GM21515 (cell line): ENCODE data around the gene MINPP1.
"Not testable (repeated sequence)": the region's sequence is repeated elsewhere in the genome, so short reads cannot be mapped to it uniquely, and the experiment has no call there.

Source experiments
- ATAC-seq: cut with Tn5 transposase; IDR thresholded peaks from one replicate; pipeline ENCODE4 v1.9.1; 2021; ENCODE audit not compliant: unreplicated experiment

MINPP1 gene

DNA sequence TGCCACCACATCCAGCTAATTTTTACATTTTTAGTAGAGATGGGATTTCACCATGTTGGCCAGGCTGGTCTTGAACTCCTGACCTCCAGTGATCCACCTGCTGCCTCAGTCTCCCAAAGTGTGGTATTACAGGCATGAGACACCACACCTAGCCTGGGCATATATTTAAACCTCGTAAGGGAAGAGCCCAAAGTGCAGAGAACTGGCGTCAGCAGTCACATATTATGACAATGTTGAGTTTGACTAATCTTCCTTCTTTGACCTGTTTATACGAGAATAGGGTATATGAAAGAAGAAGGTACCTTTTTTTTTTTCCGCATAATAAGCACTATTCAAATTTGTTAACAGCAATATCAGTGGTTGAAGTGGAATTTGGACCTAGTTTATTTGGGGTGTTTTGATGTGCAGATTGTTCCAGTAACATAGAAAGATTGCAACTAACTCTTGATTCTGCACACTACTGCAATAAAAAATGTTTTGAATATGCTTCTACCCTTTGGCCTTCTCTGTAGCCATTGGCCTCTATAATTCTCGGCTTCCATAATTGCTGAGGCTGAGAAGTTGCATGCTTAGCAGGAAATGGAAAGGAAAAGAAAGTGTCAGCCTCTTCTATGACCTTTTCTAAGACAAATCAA is 55.9 kb downstream of the MINPP1 start:
- no peak for ATAC-seq

DNA sequence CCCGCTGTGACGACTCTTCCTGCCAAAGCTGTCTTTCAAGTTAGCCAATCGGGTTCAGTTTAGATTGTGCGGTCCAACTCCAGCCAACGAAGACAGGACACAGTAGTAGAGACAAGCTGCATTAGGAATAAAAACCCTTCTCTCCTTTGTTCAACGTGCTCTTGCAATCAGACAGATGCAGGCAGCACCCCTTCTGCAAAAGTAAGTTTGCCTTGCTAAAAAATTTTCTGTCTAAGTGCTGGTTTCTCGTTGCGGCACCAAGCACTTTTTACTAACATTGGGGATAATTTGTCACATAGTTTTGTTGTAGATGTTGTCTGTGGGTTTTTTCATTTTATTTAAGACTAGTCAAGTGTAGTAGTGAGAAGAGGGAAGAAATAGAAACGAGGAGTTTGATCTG is 58.1 kb downstream of the MINPP1 start:
- no peak for ATAC-seq

DNA sequence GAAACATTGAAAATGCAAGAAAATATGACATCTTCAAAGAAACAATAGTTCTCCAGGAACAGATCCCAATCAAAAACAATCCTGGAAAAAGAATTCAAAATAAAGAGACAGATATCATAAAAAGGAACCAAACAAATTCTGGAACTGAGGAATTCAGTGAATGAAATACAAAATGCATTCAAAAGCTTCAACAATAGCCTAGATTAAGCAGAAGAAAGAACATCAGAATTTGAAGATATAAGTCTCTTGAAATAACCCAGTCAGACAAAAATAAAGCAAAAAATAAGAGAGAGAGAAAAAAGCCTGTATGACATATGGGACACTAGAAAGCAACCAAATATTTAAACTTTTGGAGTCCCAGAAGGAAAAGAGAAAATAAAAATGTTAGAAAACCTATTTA is 60.3 kb downstream of the MINPP1 start:
- ATAC-seq, result no peak

DNA sequence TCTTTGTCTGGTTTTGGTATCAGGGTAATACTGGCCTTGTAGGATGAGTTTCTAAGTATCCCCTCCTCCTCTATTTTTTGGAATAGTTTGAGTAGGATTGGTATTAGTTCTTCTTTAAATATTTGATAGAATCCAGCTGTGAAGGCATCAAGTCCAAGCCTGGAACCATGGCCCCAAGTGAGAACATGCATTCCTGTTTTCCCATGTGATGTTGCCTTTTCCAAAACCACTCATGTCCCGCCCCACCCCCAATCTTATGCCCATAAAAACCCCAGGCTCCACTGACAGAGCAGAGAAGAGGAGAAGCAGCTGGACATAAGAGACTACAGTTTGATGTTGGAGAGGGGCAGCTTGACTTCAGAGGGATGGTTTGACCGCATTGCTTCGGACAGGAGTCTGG is 71.2 kb downstream of the MINPP1 start:
- ATAC-seq, result no peak

DNA sequence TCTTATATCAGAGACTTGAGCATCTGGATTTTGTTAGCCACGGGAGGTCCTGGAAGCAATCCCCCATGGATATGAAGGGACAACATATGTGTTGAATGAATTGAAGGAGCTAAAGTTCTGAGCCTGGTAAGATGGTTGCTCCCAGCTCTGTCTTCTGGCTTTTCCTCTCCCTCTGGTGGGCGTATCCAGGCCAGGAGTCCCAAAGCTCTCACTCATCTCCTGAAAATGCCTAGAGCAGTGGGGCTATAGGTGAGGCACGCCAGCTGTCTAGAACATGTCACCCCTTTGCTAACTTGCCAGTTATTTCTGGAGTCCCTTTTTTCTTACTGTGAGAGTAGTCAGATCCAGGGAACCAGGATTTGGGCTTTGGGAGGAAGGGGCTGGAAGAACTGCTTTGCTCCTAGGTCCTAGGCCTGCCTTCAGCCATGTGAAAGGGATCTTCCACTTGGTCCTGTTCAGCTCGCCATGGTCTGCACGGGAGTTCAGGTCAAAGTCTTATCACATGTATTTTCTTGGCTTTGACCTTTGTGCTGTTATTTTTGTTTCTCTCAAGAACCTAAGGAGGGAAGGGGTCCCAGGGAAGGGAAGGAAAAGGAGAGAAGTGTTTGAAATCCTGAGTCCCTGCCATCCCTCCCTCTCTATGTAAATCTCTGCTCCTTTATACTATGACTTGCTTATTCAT is 73.6 kb downstream of the MINPP1 start:
- no peak for ATAC-seq

DNA sequence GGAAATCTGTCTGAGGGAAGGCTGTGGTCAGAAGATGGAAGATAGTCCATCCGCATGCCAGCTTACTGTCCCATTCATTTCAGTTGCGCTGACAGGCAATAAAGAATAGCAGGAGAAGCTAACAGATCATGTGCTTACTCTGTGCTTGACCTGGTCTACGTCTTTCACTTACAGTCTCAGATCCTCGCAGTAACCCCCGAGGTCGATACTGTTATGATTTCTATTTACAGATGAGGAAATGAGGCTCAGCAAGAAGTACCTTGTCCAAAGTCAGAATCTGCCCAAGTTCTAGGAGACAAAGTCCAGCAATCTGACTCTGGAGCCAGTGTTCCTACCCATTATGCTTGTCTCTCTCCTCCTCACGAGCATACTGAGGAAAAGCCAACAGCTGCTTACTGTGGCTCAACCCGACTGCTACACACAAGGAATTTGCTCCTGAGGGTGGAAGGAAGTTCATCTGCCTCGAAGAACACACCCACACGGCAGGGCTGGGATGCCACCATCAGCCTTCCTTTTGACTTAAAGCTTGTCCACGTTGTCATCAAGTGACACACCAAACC is 74.2 kb downstream of the MINPP1 start:
- no peak for ATAC-seq

DNA sequence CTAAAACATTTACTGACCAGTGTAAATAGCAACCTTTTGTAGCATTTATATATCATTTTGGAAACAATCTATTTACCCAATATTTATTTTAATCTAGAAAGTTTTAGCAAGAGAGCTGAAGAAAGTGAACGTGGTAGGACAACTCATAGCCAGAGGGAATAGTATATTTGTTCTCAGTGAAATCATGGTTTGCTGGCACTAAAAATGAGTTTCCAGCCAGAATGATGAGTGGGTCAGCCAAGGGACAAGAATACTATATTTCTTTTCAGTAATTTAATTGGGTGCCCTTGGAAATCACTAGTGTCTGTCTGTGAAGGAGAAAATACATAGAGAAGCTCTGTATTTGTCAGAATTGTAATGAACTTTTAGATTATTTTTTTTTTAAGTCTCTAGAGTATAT is 74.9 kb downstream of the MINPP1 start:
- no peak for ATAC-seq

DNA sequence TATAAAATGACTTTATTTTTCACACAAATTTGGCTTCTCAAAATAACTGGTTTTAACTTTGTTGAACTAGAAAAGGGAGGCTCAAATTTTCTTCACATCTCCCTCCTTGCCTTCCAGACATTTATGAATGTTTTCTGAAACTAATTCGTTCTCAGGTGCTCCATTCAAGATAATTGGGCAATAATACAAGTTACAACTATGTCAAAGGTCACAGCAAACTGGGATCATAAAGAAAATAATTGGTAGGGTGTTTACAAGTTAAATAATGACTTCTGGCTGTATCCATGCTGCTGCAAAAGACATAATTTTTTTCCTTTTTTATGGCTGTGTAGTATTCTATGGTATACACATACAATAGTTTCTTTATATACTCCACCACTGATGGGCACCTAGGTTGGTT is 75.3 kb downstream of the MINPP1 start:
- ATAC-seq, result no peak

DNA sequence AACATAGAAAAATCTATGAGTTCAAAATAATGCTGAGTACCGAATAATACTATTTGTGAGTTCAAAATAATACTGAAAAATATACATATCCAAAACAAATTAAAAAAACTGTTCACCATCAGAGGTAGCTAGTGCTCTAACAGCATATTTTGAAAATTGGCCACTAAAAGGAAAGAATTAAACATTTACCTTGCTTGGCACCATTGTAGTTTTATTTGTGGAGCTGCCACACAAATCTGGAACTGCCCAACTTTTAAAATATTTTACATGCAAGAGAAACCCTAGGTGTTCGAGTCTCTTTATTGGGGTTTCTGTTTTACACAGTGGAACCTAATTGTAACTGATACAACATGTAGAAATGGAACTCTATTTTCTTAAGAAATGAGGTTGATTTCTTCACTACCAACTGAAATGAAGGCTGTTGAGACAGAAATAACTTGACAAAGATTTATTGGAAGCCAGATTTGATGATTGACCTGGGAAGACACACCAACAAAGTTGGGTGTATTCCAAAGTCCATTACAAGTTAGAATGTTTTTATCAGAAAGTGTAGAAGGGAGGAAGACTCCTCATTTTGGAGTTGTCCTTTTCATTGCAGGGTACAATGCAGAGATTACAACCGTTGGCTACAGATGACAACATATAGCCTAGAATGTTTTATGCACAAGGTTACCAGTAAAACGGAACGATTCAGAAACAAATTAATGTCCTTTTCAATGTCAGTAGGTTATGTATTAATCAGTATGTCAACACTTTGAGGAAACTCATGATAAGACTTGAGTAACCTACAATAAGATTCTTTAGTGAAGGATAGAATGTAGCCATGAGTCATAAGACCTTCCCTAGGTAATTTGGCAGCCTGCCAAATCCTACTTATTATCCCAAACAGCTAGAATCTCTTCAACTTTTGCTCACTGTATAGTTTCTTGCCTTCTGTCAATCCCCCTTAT is 81.1 kb downstream of the MINPP1 start:
- no peak for ATAC-seq

DNA sequence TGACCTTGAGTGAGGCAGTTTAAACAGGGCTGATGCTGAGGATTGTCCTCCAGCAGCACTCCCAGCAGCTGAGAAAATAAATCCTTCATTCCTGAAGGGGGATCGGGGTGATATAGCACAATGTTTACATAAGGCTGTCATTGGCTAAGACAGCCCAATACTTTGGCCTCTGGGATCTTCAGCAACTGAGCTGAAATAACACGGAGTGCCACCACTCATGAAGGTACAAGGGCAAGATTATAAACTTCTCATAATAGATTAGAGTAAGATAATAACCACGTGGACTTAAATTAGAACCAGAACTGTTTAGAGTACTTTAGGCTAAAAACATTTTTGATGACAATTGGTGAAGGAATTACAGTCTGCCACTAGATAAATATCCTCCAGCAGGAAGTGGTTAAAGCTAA is 85.0 kb downstream of the MINPP1 start:
- no peak for ATAC-seq

DNA sequence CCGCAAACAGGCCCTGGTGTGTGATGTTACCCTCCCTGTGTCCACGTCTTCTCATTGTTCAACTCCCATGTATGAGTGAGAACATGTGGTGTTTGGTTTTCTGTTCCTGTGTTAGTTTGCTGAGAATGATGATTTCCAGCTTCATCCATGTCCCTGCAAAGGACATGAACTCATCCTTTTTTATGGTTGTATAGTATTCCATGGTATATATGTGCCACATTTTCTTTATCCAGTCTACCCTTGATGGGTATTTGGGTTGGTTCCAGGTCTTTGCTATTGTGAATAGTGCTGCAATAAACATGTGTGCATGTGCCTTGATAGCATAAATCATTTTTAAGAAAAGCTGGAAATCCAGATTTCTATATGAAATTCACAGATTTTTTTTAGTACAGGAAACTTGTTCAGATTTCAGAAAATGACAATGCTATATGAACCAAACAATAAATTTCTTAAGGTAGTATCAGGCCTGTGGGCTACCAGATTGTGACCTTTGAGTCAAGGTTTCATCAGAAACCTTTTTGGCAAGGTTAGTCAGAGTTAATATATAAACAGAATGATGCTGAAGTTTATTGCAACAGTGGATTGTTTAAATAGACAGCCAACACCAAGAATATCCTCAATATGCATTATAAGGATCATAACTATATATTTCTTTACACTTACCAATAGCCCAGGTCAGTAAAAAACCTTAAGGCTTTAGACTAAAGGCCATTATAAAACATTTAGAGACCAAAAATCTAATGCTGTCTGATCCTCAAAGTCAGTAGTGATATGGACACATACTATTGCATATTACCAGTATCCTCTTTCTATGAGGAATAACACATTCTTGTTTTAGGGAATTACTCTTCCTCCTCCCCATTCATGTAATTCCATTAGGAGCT is 86.3 kb downstream of the MINPP1 start:
- no peak for ATAC-seq

DNA sequence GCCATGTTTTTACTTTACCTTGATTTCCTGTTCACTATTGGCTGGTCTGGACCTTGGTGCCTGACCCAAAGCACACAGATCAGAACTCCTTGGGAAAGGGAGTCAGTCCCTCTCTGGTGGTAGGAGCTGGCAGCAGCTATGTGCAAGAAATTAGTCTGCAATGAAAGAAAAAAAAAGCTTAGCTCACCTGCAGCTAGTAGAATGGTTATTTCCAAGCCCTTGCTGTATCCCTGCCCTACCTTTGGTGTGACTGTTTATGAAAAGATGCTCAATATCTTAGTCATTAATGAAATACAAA is 86.8 kb downstream of the MINPP1 start:
- no peak for ATAC-seq

DNA sequence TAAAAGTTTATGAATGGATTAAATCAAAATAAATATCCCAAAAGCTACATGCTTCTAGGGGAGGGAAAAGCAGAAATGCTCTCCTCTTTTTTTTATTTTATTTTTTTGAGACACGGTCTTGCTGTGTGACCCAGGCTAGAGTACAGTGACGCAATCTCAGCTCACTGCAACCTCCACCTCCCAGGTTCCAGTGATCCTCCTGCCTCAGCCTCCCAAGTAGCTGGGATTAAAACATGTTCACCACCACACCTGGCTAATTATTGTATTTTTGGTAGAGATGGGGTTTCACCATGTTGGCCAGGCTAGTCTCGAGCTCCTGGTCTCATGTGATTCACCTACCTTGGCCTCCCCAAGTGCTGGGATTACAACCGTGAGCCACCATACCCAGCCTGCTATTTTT is 88.2 kb downstream of the MINPP1 start:
- ATAC-seq, result not testable (repeated sequence)

DNA sequence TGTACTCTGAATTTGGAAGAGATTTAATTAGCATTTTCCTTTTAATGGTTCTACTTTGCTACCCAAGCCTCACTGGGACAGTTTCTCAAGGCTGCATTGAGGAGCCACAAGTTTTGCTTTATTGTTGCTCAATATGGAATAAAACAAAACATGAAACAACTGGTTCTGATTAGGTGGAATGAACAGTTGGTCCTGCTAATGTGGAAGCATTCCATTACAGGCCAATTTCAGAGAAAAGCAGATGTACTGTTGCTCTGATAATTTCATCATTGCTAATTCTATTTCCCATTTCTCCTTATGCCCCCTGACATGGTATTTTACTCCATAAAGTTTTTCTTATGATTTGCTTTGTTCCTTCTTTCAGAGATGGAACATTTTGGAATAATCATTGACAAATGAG is 89.0 kb downstream of the MINPP1 start:
- no peak for ATAC-seq

DNA sequence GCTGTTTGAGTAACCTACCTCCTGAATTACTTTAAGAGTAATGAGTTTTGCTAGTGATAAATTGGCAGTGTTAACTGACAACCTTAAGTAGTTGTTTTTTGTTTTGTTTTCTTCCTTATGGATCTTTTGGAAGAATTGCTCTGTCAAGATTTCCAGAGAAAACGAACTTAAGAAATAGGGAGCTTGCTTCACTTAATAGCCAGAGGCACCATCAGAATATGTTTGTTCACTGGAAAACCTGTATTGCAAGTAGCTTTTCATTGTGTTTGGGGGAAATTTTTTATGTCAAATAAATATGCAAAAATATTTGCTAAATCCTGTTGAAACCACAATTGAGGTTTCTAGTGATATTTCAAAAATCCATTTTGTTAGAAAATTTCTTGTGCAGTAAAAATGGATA is 89.5 kb downstream of the MINPP1 start:
- ATAC-seq, result no peak

DNA sequence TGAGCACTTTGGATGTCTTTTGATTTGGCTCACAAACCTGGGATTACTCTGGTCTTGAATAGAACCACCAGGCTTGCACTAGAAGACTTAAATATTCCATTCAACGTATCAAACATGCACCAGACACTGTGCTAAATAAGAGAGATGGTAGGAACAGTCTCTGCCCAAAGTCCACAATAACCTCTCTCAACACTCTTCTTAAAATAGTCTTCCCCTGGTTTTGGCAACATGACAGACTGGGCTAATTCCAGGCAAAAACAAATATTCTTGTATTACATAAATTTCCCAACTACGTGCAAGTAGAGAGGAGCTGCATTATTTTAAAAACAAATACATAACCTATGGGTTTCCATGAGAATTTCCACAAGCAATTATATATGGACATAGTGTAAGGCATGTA is 90.2 kb downstream of the MINPP1 start:
- no peak for ATAC-seq

DNA sequence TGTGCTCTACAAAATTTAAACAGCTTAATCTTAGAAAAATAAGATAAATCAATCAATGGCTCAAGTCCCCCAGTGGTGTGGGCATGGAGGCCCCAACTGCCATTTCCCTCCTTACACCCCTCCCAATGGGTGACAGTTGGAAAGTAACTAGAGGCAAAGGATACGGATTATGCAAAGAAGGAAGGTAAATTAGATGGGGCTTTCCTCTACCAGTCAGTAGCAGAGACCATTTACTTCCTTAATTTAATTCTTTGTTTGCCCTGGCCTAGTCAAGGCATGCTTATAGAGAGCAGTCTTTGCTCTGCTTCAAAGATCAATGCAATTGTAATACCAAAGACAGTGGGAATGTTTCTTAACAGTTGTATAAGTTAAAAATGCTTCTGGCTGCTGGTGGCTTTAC is 91.7 kb downstream of the MINPP1 start:
- ATAC-seq, result no peak

DNA sequence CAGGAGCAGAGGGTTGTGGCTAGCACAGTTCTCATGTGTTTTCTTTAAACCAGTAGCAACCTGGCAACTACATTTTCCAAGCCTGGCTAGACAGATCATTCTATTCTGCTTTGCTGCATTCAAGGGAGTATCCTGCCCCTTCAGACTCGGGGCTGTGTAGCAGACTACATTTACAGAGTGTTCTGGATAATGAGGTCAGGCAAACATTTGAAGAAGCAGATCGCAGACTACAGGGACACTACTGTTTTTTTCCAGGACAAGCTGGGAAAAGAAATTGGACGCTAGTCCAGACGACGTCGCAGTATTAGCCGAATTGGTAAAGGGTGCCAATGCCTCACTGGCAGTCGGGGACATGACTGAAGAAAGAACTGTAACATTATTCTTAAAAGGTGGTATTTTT is 94.0 kb downstream of the MINPP1 start:
- no peak for ATAC-seq

DNA sequence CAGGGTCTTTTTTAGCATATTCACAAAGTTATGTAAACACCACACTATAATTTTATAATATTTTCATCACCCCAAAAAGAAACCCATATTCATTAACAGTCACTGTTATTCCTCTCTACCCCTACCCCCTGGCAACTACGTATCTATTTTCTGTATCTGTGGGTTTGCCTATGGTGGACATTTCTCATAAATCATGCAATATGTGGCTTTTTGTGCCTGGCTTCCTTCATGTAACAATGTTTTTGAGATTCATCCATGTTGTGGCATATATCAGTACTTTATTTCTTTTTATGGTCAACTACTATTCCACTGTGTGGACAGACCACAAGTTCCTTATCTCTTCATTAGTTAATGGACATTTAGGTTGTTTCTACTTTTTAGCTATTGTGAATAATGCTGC is 95.9 kb downstream of the MINPP1 start:
- no peak for ATAC-seq
